Lung (tissue), 12 donors: ENCODE results near the gene ADAMTS3. TPM values are rescaled to one million over a fixed set of nuclear protein-coding genes. Genes with fewer than 3 reads are reported as not detected.
"Not testable (repeated sequence)": the region's sequence is repeated elsewhere in the genome, so short reads cannot be mapped to it uniquely, and the experiment has no call there.

Experiments
- ATAC-seq: fragments of 200-7000 bp; cut with Tn5 transposase; one replicate; pipeline ENCODE4 v1.9.1; 2020; ENCODE audit warnings: moderate number of reproducible peaks; ENCODE audit not compliant: insufficient read depth, low FRiP score
- DNase-seq, 3 donors: peaks; one replicate each; pipeline ENCODE4 v3.0.0-alpha.2; 2013 to 2017
- H3K27ac ChIP-seq, 2 donors: one replicate each; pipeline ENCODE4 v1.5.1; 2013; ENCODE audit warnings: mild to moderate bottlenecking in 2 of 2, moderate library complexity in 2 of 2, control low read depth in 1 of 2, inconsistent platforms in 1 of 2, low read depth in 1 of 2, low read length in 1 of 2
- H3K27me3 ChIP-seq, 3 donors: one replicate each; pipeline ENCODE4 v1.5.1; 2013; ENCODE audit warnings: low read length in 2 of 3; ENCODE audit not compliant: control insufficient read depth in 3 of 3, insufficient read depth in 3 of 3
- H3K36me3 ChIP-seq, 4 donors: one replicate each; pipeline ENCODE4 v1.5.1; 2013; ENCODE audit warnings: low read length in 4 of 4, mild to moderate bottlenecking in 1 of 4, moderate library complexity in 1 of 4; ENCODE audit not compliant: control insufficient read depth in 4 of 4, insufficient read depth in 4 of 4
- H3K4me1 ChIP-seq, 5 donors: one replicate each; pipeline ENCODE4 v1.5.1; 2013; ENCODE audit warnings: low read length in 5 of 5, mild to moderate bottlenecking in 2 of 5, moderate library complexity in 1 of 5; ENCODE audit not compliant: control insufficient read depth in 5 of 5, insufficient read depth in 5 of 5
- H3K4me3 ChIP-seq: one replicate; pipeline ENCODE4 v1.5.1; 2013; ENCODE audit warnings: mild to moderate bottlenecking, control low read depth, moderate library complexity
- H3K9ac ChIP-seq, 2 donors: one replicate each; pipeline ENCODE4 v1.5.1; 2013; ENCODE audit warnings: low read length in 2 of 2, control low read depth in 1 of 2; ENCODE audit not compliant: insufficient read depth in 1 of 2
- H3K9me3 ChIP-seq, 4 donors: one replicate each; pipeline ENCODE4 v1.5.1; 2013; ENCODE audit warnings: low read length in 3 of 4, mild to moderate bottlenecking in 1 of 4, moderate library complexity in 1 of 4; ENCODE audit not compliant: control insufficient read depth in 4 of 4, insufficient read depth in 3 of 4
- WGBS, 2 donors: extraction: QIAGEN DNeasy Blood & Tissue Kit; methylation state at CpG; one replicate each; pipeline ENCODE4 v1.1.7; 2013; 5-methylcytosine and 5-hydroxymethylcytosine counted together
- polyA plus RNA-seq, 2 donors: library from polyadenylated mRNA; stranded (reverse); fragments of 200-250 nt; gene quantifications; one replicate each; pipeline ENCODE4 v1.2.1, GENCODE V29; 2013
- total RNA-seq, 2 donors: library from RNA; depleted of rRNA in 1 of 2; stranded (reverse); fragments of >200 nt in 1 of 2; gene quantifications; one replicate each; pipeline ENCODE4 v1.2.1, GENCODE V29; 2014 to 2021
- TF ChIP-seq, protein P1 (sequence below): IDR thresholded peaks from 2 replicates; pipeline ENCODE4 v1.5.1; 2012; ENCODE audit warnings: mild to moderate bottlenecking; ENCODE audit errors: control extremely low read depth, extremely low read depth
- donor health status: control.
- donor health status: control.
- donor health status: Bipolar disorder and iron deficiency.
- donor health status: healthy.
- donor health status: DM: yes; HTN: yes; CAD: no.

ADAMTS3 gene
- total and polyA plus RNA-seq, 4 donors: 1.1 to 12.9 (median 2.1) TPM

DNA sequence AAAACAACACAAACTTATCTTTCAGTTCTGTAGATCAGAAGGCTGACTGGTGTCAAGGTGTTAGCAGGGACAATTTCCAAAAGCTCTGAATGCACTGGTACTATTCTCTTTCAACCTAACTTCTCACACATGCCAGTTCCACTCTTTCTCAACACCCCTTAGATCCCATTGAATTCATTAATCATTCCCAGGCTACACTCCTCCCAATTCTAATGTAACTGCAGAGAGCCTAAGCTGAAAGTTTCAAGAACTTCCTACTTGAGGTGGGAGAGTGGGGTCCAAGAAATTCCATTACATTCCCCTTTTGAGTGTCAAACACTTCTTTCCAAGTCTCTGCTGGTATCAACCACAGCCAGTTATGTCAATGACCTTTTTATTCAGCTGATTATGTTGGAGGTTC, 142.0 kb downstream of the ADAMTS3 start:
- Histone ChIP-seq H3K27me3 (no peaks in the 10 kb centered on the region), H3K4me1 (no peaks in the 10 kb centered on the region), H3K4me3 (no peak overlapping the region), H3K36me3 (no peaks in the 10 kb centered on the region), H3K27ac (no peak overlapping the region), H3K9me3 (no peaks in the 10 kb centered on the region), H3K9ac (no peak overlapping the region)
- ATAC-seq (peak; percentile 27), DNase-seq (peak in 2 of 3 donors; percentile 34 to 70)
- TF ChIP-seq, protein P1, sequence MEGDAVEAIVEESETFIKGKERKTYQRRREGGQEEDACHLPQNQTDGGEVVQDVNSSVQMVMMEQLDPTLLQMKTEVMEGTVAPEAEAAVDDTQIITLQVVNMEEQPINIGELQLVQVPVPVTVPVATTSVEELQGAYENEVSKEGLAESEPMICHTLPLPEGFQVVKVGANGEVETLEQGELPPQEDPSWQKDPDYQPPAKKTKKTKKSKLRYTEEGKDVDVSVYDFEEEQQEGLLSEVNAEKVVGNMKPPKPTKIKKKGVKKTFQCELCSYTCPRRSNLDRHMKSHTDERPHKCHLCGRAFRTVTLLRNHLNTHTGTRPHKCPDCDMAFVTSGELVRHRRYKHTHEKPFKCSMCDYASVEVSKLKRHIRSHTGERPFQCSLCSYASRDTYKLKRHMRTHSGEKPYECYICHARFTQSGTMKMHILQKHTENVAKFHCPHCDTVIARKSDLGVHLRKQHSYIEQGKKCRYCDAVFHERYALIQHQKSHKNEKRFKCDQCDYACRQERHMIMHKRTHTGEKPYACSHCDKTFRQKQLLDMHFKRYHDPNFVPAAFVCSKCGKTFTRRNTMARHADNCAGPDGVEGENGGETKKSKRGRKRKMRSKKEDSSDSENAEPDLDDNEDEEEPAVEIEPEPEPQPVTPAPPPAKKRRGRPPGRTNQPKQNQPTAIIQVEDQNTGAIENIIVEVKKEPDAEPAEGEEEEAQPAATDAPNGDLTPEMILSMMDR: no peak

DNA sequence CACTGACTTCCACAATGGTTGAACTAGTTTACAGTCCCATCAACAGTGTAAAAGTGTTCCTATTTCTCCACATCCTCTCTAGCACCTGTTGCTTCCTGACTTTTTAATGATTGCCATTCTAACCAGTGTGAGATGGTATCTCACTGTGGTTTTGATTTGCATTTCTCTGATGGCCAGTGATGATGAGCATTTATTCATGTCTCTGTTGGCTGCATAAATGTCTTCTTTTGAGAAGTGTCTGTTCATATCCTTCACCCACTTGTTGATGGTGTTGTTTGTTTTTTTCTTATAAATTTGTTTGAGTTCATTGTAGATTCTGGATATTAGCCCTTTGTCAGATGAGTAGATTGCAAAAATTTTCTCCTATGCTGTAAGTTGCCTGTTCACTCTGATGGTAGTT, 143.1 kb downstream of the ADAMTS3 start:
- H3K9ac ChIP-seq, H3K4me3 ChIP-seq, H3K27me3 ChIP-seq, H3K36me3 ChIP-seq, DNase-seq, ATAC-seq, H3K9me3 ChIP-seq, H3K27ac ChIP-seq, H3K4me1 ChIP-seq: not testable (repeated sequence)

DNA sequence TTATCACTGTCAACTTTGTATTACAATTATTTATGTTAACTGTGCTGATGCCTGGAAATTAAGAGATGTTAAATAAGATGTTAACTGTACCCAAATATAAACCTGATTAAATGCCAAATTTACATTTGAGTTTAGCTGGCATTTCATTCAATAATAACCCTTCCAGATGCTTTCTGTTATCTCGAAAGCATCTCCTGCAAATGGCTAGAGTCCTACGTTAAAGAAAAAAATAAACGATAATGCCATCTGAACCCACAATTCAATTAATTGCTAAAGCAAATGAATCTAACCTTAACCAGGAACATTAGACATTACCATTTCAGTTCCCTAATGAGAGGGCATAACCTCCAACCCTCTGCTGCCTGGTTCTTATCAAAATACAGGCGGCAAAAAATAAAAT, 145.0 kb downstream of the ADAMTS3 start:
- Histone ChIP-seq H3K9me3 (no peaks in the 10 kb centered on the region), H3K9ac (no peak overlapping the region), H3K36me3 (no peaks in the 10 kb centered on the region), H3K27ac (no peak overlapping the region), H3K4me1 (no peaks in the 10 kb centered on the region), H3K27me3 (no peaks in the 10 kb centered on the region), H3K4me3 (no peak overlapping the region)
- WGBS, 2 donors: 58 to 66% methylated on average over 4 of the region's 4 CpGs
- DNase-seq (no peak), ATAC-seq (no peak)
- TF ChIP-seq, protein P1: no peak

DNA sequence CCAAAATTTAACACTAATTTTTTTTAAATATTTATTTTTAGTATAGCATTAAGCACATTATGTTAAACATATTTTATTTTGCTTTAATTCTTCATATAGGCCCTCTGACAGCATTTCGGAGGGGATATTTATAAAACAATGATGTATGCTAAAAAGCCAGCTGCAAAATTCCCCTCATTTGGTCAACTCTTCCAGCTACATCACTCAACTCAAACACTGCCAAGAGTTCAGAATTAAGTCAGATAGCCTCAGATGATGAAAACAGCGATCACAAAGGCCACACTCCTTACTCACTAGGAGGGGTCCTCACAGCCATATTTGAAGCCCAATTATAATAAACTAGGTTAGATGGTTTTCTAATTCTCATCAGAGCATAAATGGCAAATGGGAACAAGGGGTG, 146.6 kb downstream of the ADAMTS3 start:
- H3K9ac ChIP-seq: no peak overlapping the region
- H3K27ac ChIP-seq: no peak overlapping the region
- H3K9me3 ChIP-seq: no peaks in the 10 kb centered on the region
- no peaks in the 10 kb centered on the region for H3K36me3 ChIP-seq
- peaks cover 0 to 9% (median 3%) of the 10 kb centered on the region in 5 donors for H3K4me1 ChIP-seq
- no peak for DNase-seq
- 91 to 97% methylated on average over 2 of the region's 2 CpGs for WGBS, 2 donors
- no peaks in the 10 kb centered on the region for H3K27me3 ChIP-seq
- no peak overlapping the region for H3K4me3 ChIP-seq
- TF ChIP-seq, protein P1: no peak
- no peak for ATAC-seq
